ENCODE results near the gene CLEC4D. TPM values are rescaled to one million over a fixed set of nuclear protein-coding genes. Genes with fewer than 3 reads are reported as not detected.
"Not testable (repeated sequence)": the region's sequence is repeated elsewhere in the genome, so short reads cannot be mapped to it uniquely, and the experiment has no call there.

CLEC4D gene
- total RNA-seq, 1 donor from 2014 or later = 0.67 TPM

- intact Hi-C loops (cut with DNase I) = no loop called here
- ATAC-seq = no peak
- no peak for DNase-seq (ENCODE audit: low spot score)
Observed at GRCh38 chr12:8527250-8528130, 14.2 kb downstream of the CLEC4D start.

DNA sequence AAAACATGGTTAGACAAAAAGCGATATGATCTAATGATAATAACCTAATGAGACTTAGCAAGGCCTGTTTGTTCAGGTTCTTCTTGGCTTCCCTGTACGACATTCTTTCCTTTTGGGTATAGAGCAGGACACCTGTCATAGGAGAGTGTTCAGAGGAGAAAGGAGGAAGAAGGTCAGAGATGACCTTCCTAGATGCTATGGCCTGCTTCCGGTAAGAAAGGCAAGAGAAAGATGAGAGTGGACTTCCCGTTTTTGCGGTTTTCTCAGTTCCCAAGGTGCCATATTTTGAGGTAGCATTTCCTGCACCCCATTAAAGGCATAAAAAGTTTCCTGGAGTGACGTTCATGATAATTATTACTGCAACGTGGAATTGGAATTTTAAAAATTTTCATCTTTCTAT is 18.7 kb downstream of the CLEC4D start:
- DNase-seq (ENCODE audit: low spot score) (no peak), ATAC-seq (no peak)
- intact Hi-C loops (cut with DNase I) = no loop called here

GRCh38 chr12:8537820-8538219 is 24.5 kb downstream of the CLEC4D start:
- intact Hi-C loops (cut with DNase I) = not testable (repeated sequence)

DNA sequence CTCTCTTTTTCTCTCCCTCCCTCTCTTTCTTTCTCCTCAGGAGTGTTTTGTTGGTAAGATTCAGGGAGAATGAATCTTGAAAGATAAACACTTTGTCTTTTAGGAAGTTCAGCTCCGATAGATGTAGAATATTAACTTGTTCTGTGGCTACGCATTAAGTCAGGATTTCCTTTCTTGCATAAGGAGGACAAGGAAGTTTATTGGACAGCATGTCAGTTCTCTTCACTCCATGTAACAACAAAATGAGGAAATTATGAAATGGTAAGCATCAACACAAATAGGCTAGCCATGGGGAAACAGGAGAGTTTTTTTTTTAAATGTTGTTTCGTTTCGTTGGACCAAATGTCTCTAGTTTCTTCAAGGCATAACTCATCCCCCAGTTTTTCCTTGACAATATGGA is 27.5 kb downstream of the CLEC4D start, which contains the start of gene CLEC4E:
Gene CLEC4E (minus strand): TSS at position 75 of the 400 bp plus-strand sequence. CDS start 108 bp downstream, outside the sequence.
- intact Hi-C loops (cut with DNase I); DNase-seq (ENCODE audit: low spot score): not testable (repeated sequence)
- ATAC-seq = peak; percentile 57

More at GRCh38 chr12:8537820-8538219, 24.5 kb downstream of the CLEC4D start:
- not testable (repeated sequence) for ATAC-seq; DNase-seq (ENCODE audit: low spot score)

DNA sequence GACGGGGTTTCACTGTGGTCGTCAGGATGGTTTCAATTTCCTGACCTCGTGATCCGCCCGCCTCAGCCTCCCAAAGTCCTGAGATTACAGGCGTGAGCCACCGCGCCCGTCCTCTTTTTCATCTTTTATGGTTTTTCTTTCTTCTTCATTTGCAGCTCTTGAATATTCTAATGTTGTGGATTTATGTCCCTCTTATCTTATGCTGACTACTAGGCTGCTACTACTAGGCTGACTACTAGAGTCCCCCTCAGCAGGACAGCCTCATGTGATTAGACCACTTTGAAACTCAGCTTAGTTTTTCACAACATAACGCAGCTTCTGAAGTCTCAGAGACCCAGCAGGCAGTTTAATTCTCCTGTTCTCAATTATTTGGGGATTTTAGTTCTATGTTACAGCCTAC is 28.3 kb downstream of the CLEC4D start:
- intact Hi-C loops (cut with DNase I) = no loop called here
- ATAC-seq (no peak), DNase-seq (ENCODE audit: low spot score) (no peak)

GRCh38 chr12:8544295-8544694 is 31.0 kb downstream of the CLEC4D start:
- intact Hi-C loops (cut with DNase I) = no loop called here
- DNase-seq (ENCODE audit: low spot score) = peak; percentile 83
- peak; percentile 80 for ATAC-seq

GRCh38 chr12:8546591-8546990 is 33.3 kb downstream of the CLEC4D start:
- ATAC-seq = no peak
- no peak for DNase-seq (ENCODE audit: low spot score)
- intact Hi-C loops (cut with DNase I) = loop anchor here (5.0 kb wide), 1 partner anchor 61 kb away; no protein-coding TSS in a partner anchor

DNA sequence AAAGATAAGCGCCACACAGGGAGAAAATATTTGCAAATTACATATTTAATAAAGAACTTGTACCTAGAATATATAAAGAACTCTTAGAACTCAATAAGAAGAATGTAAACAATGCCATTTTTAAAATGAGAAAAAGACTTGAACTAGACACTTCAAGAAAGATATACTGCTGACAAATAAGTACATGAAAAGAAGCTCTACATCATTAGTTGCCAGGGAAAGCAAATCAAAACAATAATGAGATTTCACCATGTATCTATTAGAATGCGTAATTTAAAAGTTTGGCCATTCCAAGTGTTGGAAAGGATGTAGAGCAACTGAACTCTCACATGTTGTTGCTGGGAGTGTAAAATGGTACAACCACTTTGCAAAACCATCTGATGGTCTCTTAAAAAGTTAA is 34.3 kb downstream of the CLEC4D start:
- no peak for ATAC-seq
- intact Hi-C loops (cut with DNase I) = loop anchor here (5.0 kb wide), 1 partner anchor 60 kb away; no protein-coding TSS in a partner anchor
- DNase-seq (ENCODE audit: low spot score) = no peak

DNA sequence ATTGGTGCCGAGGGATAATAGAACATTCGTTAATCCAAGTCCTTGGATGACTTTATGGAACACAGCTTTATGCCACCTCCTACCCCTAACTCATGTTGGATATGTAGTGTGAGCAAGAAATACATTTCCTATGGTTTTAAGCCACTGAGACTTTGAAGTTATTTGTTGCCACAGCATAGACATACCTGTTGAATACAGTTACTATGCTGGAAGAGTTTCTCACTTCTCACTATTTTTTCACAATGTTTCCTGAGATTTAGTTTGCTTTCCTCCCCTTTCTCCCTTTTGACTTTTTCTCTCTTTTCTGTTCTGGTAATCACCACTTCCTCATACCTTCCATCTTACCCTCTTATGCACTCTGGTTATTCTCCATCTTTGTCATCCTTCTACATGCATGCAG is 34.9 kb downstream of the CLEC4D start:
- ATAC-seq = no peak

DNA sequence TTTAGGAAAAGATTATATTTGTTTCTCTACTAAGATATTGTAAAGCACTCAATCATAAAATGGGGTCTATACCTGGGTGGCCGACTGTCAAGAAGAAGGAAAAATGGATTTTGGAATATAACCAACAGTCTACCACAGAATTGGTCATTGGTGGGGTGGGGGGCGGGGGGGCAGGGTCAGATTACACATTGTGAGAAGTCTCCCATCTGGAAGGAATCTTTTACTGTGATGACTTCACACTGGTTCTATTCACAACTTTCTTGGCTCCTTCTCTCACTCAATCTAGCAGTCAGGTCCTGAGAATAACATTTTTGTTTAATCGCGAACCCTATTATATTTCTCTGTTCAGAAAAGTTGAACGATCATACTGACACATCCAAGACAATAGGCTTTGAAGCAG is 36.1 kb downstream of the CLEC4D start:
- DNase-seq (ENCODE audit: low spot score) = no peak
- ATAC-seq = peak; percentile 42
- intact Hi-C loops (cut with DNase I) = loop anchor here (5.0 kb wide), 1 partner anchor 58 kb away; no protein-coding TSS in a partner anchor

More for the DNA sequence above, 34.9 kb downstream of the CLEC4D start:
- no peak for DNase-seq (ENCODE audit: low spot score)
- intact Hi-C loops (cut with DNase I) = loop anchor here (5.0 kb wide), 1 partner anchor 59 kb away; no protein-coding TSS in a partner anchor

- no peak for ATAC-seq
- no peak for DNase-seq (ENCODE audit: low spot score)
- intact Hi-C loops (cut with DNase I) = no loop called here
Observed at GRCh38 chr12:8553088-8553627, 39.9 kb downstream of the CLEC4D start.

DNA sequence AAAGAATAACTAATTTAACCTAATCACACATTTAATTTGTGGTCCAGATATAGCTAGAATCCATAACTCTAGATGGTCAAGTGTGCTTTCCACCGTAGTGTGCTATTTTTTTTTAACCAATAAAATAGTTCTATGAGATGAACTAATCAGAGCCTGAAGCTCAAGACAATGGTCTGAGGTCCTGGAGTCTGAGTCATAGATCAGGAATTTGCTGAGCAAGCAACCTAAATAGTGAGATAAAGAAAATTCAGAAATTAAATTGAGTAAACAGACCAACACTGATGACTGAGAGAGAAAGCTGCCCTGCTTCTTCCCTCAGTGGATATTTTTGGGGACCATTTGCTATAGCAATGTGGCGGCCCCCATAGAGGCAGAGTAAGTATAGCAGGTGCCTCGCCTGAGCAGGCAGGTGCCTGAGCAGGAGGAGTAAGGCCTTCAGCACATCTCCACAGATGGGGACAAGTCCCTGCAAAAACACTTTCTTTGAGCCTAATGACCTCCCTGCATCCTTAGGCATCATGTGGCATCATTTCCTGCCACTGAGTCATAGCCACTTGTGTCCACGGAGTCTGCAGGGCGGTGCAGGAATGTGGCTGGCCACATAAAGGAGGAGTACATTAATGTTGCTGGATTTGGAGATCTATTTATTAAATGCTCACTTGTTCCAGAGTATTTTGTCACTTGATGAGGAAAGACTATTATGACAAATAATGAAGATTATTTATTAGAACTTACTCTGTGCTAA is 41.3 kb downstream of the CLEC4D start:
- ATAC-seq = no peak
- intact Hi-C loops (cut with DNase I) = no loop called here
- DNase-seq (ENCODE audit: low spot score) = no peak

- no peak for ATAC-seq
- intact Hi-C loops (cut with DNase I) = no loop called here
- DNase-seq (ENCODE audit: low spot score) = no peak
Observed at GRCh38 chr12:8556531-8557097, 43.3 kb downstream of the CLEC4D start.

DNA sequence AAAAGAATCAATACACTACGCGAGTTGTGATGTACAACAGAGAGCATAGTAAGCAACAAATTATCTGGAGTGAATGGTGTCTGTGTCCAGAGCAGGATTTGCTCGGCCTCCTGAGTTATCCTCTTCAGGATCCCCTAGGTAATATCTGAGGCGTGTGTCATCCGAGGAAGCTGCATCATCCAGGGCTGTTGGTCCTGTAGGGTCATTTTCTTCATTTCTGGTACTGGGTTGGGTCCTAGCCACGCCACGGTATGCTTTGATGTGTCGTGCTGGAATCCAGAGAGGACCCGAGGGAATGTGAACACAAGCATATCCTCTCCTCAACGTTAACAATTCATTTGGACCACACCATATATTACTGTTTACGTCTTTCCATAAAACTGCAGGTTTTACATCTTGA is 46.4 kb downstream of the CLEC4D start:
- ATAC-seq (no peak), DNase-seq (ENCODE audit: low spot score) (no peak)
- intact Hi-C loops (cut with DNase I) = no loop called here

- intact Hi-C loops (cut with DNase I) = no loop called here
- ATAC-seq (no peak), DNase-seq (ENCODE audit: low spot score) (no peak)
Observed at GRCh38 chr12:8561011-8561410, 47.7 kb downstream of the CLEC4D start.

DNA sequence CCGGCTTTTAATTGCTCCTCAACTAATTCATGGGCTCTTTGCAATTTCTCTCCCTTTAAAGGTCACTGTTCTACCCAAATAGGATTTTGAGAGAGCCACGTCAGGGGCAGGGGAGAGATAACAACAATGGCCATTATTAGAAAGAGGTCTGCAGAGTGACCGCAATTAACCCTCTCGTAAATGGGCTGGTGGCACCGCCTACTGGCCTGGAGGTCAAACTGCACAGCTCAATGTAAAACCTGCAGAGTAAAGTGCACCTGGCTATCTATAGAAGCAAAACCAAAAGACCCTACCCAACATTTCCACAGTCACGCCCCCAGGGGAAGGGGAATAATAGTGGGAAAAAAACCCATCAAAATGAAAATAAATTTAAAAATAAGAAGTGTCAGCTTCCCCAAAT is 49.0 kb downstream of the CLEC4D start:
- intact Hi-C loops (cut with DNase I) = no loop called here
- DNase-seq (ENCODE audit: low spot score) = no peak
- no peak for ATAC-seq

- no peak for DNase-seq (ENCODE audit: low spot score)
- no peak for ATAC-seq
- intact Hi-C loops (cut with DNase I) = no loop called here
Observed at GRCh38 chr12:8563356-8563755, 50.1 kb downstream of the CLEC4D start.

- intact Hi-C loops (cut with DNase I) = no loop called here
- no peak for DNase-seq (ENCODE audit: low spot score)
- ATAC-seq = no peak
Observed at GRCh38 chr12:8564656-8565055, 51.4 kb downstream of the CLEC4D start.

DNA sequence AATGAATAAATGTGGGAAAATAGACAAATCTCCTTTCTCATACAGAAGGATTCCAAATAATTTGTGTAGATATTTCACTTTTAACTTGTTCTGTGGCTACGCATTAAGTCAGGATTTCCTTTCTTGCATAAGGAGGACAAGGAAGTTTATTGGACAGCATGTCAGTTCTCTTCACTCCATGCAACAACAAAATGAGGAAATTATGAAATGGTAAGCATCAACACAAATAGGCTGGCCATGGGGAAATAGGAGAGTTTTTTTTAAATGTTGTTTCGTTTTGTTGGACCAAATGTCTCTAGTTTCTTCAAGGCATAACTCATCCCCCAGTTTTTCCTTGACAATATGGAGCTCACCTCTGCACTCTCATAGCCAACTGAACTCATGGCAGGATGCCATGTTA is 52.7 kb downstream of the CLEC4D start:
- intact Hi-C loops (cut with DNase I); DNase-seq (ENCODE audit: low spot score): not testable (repeated sequence)
- ATAC-seq = peak; percentile 46

Data from sciatic nerve (tissue), 2 donors.